Neural cell (in vitro differentiated cells): ENCODE data around the gene SUN1. TPM values are rescaled to one million over a fixed set of nuclear protein-coding genes. Genes with fewer than 3 reads are reported as not detected.

Source experiments
- H2AFZ ChIP-seq: fragments of 200-600, 300-800 bp; sonication (generic), shearing (Covaris generic); 2 replicates; pipeline ENCODE4 v1.6.0; 2014; ENCODE audit warnings: low read depth, mild to moderate bottlenecking, antibody characterized with exemption, low read length, moderate library complexity
- H3F3A ChIP-seq: fragments of 200-600 bp; shearing (Covaris generic); 2 replicates; pipeline ENCODE4 v1.6.1; 2016; ENCODE audit warnings: mild to moderate bottlenecking, moderate library complexity, mixed read lengths, antibody characterized with exemption, low read length; ENCODE audit not compliant: insufficient read depth, poor library complexity, severe bottlenecking
- H3K27ac ChIP-seq: fragments of 200-600, 300-800 bp; sonication (generic), shearing (Covaris generic); 2 replicates; pipeline ENCODE4 v1.5.1; 2014; ENCODE audit warnings: mild to moderate bottlenecking, low read length, moderate library complexity
- H3K27me3 ChIP-seq: fragments of 300-800, 200-600 bp; sonication (generic), shearing (Covaris generic); 2 replicates; pipeline ENCODE4 v1.6.0; 2014; ENCODE audit warnings: mild to moderate bottlenecking, low read depth, low read length, moderate library complexity; ENCODE audit not compliant: insufficient read depth
- H3K36me3 ChIP-seq: fragments of 300-800, 200-600 bp; sonication (generic), shearing (Covaris generic); 2 replicates; pipeline ENCODE4 v1.5.1; 2014; ENCODE audit warnings: mild to moderate bottlenecking, antibody characterized with exemption, low read length, moderate library complexity; ENCODE audit not compliant: insufficient read depth
- H3K4me2 ChIP-seq: fragments of 300-800, 200-600 bp; sonication (generic), shearing (Covaris generic); 2 replicates; pipeline ENCODE4 v1.6.0; 2014; ENCODE audit warnings: mild to moderate bottlenecking, low read length
- H3K4me3 ChIP-seq: fragments of 300-800, 200-600 bp; sonication (generic), shearing (Covaris generic); 2 replicates; pipeline ENCODE4 v1.5.1; 2014; ENCODE audit warnings: mild to moderate bottlenecking, low read length, moderate library complexity
- H3K79me2 ChIP-seq: fragments of 200-600 bp; shearing (Covaris generic); replicated peaks from 2 replicates; pipeline ENCODE4 v1.6.0; 2014; ENCODE audit warnings: mild to moderate bottlenecking, low read length, moderate library complexity; ENCODE audit not compliant: insufficient read depth
- H3K9ac ChIP-seq: fragments of 300-800, 200-600 bp; sonication (generic), shearing (Covaris generic); 2 replicates; pipeline ENCODE4 v1.6.1; 2016; ENCODE audit warnings: mild to moderate bottlenecking, low read length, mixed read lengths
- H3K9me2 ChIP-seq: fragments of 200-600 bp; shearing (Covaris generic); 2 replicates; pipeline ENCODE4 v1.6.1; 2016; ENCODE audit warnings: mild to moderate bottlenecking, low read length, mixed read lengths; ENCODE audit not compliant: insufficient read depth
- H3K9me3 ChIP-seq: fragments of 200-600, 300-800 bp; sonication (generic), shearing (Covaris generic); 2 replicates; pipeline ENCODE4 v1.6.1; 2016; ENCODE audit warnings: mild to moderate bottlenecking, mixed run types, low read length, moderate library complexity, mixed read lengths
- H4K20me1 ChIP-seq: fragments of 200-600 bp; shearing (Covaris generic); 2 replicates; pipeline ENCODE4 v1.6.1; 2016; ENCODE audit warnings: mild to moderate bottlenecking, mixed run types; ENCODE audit not compliant: insufficient read depth
- CTCF ChIP-seq: fragments of 450-650 bp; IDR thresholded peaks from 2 replicates; pipeline ENCODE4 v1.5.1; 2014; ENCODE audit warnings: antibody characterized with exemption, mild to moderate bottlenecking, moderate library complexity; ENCODE audit not compliant: poor library complexity, severe bottlenecking
- EP300 ChIP-seq: fragments of 450-650 bp; conservative IDR thresholded peaks from 2 replicates; pipeline ENCODE4 v1.6.1; 2014; ENCODE audit warnings: antibody characterized with exemption, mild to moderate bottlenecking, moderate library complexity; ENCODE audit not compliant: poor library complexity, severe bottlenecking
- EZH2 ChIP-seq: fragments of 200-600, 300-800 bp; shearing (Covaris generic), sonication (generic); IDR thresholded peaks from 2 replicates; pipeline ENCODE4 v1.6.1; 2014; ENCODE audit warnings: antibody characterized with exemption, low read length, borderline replicate concordance, mild to moderate bottlenecking; ENCODE audit not compliant: insufficient read depth, poor library complexity, severe bottlenecking
- MXI1 ChIP-seq: fragments of 450-650 bp; conservative IDR thresholded peaks from 2 replicates; pipeline ENCODE4 v1.6.1; 2014; ENCODE audit warnings: antibody characterized with exemption, mild to moderate bottlenecking; ENCODE audit not compliant: poor library complexity, severe bottlenecking
- POLR2AphosphoS5 ChIP-seq: IDR thresholded peaks from 2 replicates; pipeline ENCODE4 v1.6.1; 2012
- RAD21 ChIP-seq: fragments of 450-650 bp; conservative IDR thresholded peaks from 2 replicates; pipeline ENCODE4 v1.6.1; 2014; ENCODE audit warnings: antibody characterized with exemption, mild to moderate bottlenecking, moderate library complexity
- REST ChIP-seq: IDR thresholded peaks from 2 replicates; pipeline ENCODE4 v1.6.1; 2012; ENCODE audit warnings: borderline replicate concordance
- SMC3 ChIP-seq: fragments of 450-650 bp; conservative IDR thresholded peaks from 2 replicates; pipeline ENCODE4 v1.6.1; 2014; ENCODE audit warnings: antibody characterized with exemption, mild to moderate bottlenecking, moderate library complexity; ENCODE audit not compliant: poor library complexity
- TAF1 ChIP-seq: IDR thresholded peaks from 2 replicates; pipeline ENCODE4 v1.6.1; 2012; ENCODE audit warnings: low read depth
- polyA plus RNA-seq: library from polyadenylated mRNA; depleted of rRNA; stranded (reverse); fragments of >200 nt; gene quantifications from 2 replicates; pipeline ENCODE4 v1.2.3, GENCODE V29; 2014

SUN1 gene
- polyA plus RNA-seq, 1 donor from 2014 or later = 309 TPM

GRCh38 chr7:909358-910329 is 77.4 kb downstream of the SUN1 start:
- Histone ChIP-seq H3K4me3 (peak overlapping the region; percentile 27), H3K36me3 (no peaks in the 10 kb centered on the region), H2AFZ (no peak overlapping the region), H3K27ac (no peak overlapping the region), H3K27me3 (peaks cover 7% of the 10 kb centered on the region), H3K9ac (no peak overlapping the region), H3K9me2 (no peaks in the 10 kb centered on the region), H3K4me2 (no peak overlapping the region), H3K9me3 (no peaks in the 10 kb centered on the region), H3F3A (no peaks in the 10 kb centered on the region), H3K79me2 (no peaks in the 10 kb centered on the region), H4K20me1 (no peaks in the 10 kb centered on the region)
- TF ChIP-seq SMC3 (no peak), EP300 (no peak), REST (no peak), TAF1 (no peak), EZH2 (no peak), CTCF (no peak), MXI1 (no peak), RAD21 (no peak), POLR2AphosphoS5 (no peak)

- TF ChIP-seq MXI1 = no peak
- no peak for TF ChIP-seq POLR2AphosphoS5
- no peak for TF ChIP-seq CTCF
- no peak for TF ChIP-seq SMC3
- TF ChIP-seq REST = no peak
- no peak for TF ChIP-seq TAF1
- no peak for TF ChIP-seq RAD21
- no peak for TF ChIP-seq EP300
- TF ChIP-seq EZH2 = no peak
- Histone ChIP-seq H3K36me3 (no peaks in the 10 kb centered on the region), H3K27ac (peak overlapping the region; percentile 24)
Measured at GRCh38 chr7:910441-910861, 78.2 kb downstream of the SUN1 start.

More at GRCh38 chr7:910441-910861, 78.2 kb downstream of the SUN1 start:
- H3K4me2 ChIP-seq = no peak overlapping the region
- H3K9me3 ChIP-seq = no peaks in the 10 kb centered on the region
- no peaks in the 10 kb centered on the region for H4K20me1 ChIP-seq
- H3K79me2 ChIP-seq = no peaks in the 10 kb centered on the region
- H2AFZ ChIP-seq = no peak overlapping the region
- H3F3A ChIP-seq = no peaks in the 10 kb centered on the region
- peak overlapping the region; percentile 27 for H3K4me3 ChIP-seq
- H3K9ac ChIP-seq = peak overlapping the region; percentile 12
- H3K27me3 ChIP-seq = no peaks in the 10 kb centered on the region
- no peaks in the 10 kb centered on the region for H3K9me2 ChIP-seq
